NCI-H2227 (cell line): ENCODE results near the gene CORO2B.
"Not testable (repeated sequence)": the region's sequence is repeated elsewhere in the genome, so short reads cannot be mapped to it uniquely, and the experiment has no call there.

Experiments used
- DNase-seq: peaks from one replicate; lab custom pipeline; 2025; ENCODE audit not compliant: unreplicated experiment; lab: John Stamatoyannopoulos, UW

The CORO2B gene

GRCh38 chr15:68604840-68605478 lies 26.2 kb downstream of the CORO2B start:
- DNase-seq = not testable (repeated sequence)

- no peak for DNase-seq
These were observed 27.6 kb downstream of the CORO2B start for GRCh38 chr15:68606375-68606774.

- DNase-seq = no peak
These were observed 29.5 kb downstream of the CORO2B start for GRCh38 chr15:68608206-68608843.

- DNase-seq = no peak
These were observed 30.0 kb downstream of the CORO2B start for GRCh38 chr15:68608844-68609232.

GRCh38 chr15:68609629-68610028 lies 30.8 kb downstream of the CORO2B start:
- no peak for DNase-seq

GRCh38 chr15:68610825-68611224 lies 32.0 kb downstream of the CORO2B start:
- DNase-seq = no peak

- no peak for DNase-seq
These were observed 33.7 kb downstream of the CORO2B start for GRCh38 chr15:68612503-68612902.

- no peak for DNase-seq
These were observed 34.4 kb downstream of the CORO2B start for GRCh38 chr15:68612979-68613740.

GRCh38 chr15:68614286-68615035 lies 35.7 kb downstream of the CORO2B start:
- peak; percentile 7 for DNase-seq

GRCh38 chr15:68615301-68615700 lies 36.5 kb downstream of the CORO2B start:
- no peak for DNase-seq

- no peak for DNase-seq
These were observed 37.0 kb downstream of the CORO2B start for GRCh38 chr15:68615811-68616210.

GRCh38 chr15:68616397-68616796 lies 37.6 kb downstream of the CORO2B start:
- no peak for DNase-seq

GRCh38 chr15:68617001-68617400 lies 38.2 kb downstream of the CORO2B start:
- DNase-seq = no peak

- DNase-seq = no peak
These were observed 39.0 kb downstream of the CORO2B start for GRCh38 chr15:68617777-68618176.

GRCh38 chr15:68618394-68618793 lies 39.6 kb downstream of the CORO2B start:
- no peak for DNase-seq

- DNase-seq = no peak
These were observed 40.3 kb downstream of the CORO2B start for GRCh38 chr15:68618908-68619698.

- DNase-seq = peak; percentile 90
These were observed 42.1 kb downstream of the CORO2B start for GRCh38 chr15:68620721-68621527.

GRCh38 chr15:68621535-68621934 lies 42.7 kb downstream of the CORO2B start:
- DNase-seq = no peak

- peak; percentile 7 for DNase-seq
These were observed 44.6 kb downstream of the CORO2B start for GRCh38 chr15:68623301-68623892.
